ENCODE measurements around the gene SLBP. TPM values are rescaled to one million over a fixed set of nuclear protein-coding genes. Genes with fewer than 3 reads are reported as not detected.

Gene SLBP
- total RNA-seq, 1 donor from 2014 or later = 48.8 TPM

DNA sequence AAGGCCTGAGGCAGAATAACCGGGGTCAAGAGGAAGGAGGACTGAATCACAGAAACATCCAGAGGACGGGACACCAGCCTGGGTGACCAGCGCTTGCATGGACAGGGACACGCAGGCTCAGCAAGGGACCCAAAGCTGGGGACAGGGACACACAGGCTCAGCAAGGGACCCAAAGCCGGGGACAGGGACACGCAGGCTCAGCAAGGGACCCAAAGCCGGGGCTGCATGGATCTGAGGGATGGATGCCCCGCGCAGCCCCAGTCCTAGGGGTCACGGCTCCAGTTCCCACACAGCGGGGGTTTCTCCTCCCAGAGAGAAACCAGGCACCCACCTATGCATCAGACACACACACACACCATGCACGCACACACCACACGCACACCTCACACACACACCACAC, 60.5 kb downstream of the SLBP start:
- DNase-seq = no peak

DNA sequence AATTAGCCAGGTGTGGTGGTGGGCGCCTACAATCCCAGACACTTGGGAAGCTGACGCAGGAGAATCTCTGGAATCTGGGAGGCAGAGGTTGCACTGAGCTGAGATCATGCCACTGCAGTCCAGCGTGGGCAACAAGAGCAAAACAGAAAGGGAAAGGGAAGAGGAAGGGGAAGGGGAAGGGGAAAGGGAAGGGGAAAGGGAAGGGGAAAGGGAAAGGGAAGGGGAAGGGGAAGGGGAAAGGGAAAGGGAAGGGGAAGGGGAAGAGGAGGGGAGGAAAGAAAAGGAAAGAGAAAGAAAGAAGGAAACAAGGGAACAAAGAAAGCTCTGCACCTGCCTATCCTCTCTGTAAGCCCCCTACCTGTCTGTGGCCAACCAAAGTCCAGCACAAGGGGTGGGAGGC, 63.2 kb downstream of the SLBP start:
- no peak for DNase-seq

DNA sequence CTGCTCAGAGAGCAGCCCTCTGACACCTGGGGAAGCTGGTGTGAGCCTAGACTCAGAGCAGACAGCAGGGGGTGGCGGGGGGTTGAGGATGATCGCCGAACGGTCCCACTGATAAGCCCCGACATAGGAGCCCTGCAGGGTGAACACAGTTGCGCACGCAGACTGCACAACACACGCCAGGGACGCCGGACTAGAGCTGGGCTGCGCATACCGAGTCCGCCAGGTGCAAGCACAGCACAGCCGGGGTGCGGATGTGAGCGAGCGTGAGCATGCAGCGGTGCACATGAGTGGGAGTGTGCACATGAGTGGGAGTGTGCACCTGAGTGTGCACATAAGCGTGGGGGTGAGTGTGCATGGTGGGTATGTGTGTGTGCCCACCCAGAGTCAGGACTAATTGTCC, 64.7 kb downstream of the SLBP start:
- DNase-seq = no peak

DNA sequence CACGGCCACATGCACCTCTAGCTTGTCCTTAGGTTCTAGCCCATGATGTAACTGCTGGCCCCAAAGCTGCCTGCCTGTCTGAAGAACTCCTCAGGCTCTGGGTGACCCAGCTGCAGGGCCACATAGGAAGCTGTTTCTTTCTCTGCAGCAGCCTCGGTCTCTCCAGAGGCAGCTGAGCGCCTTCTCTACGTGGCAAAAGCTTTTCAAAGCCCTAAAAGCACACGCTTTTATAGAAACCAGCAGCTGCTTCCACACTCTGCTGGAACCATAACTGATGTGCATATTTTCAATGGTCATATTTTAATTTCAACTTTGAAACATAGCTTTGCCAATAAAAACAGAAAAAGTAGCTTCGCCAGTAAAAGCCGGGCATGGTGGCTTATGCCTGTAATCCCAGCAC, 65.4 kb downstream of the SLBP start:
- DNase-seq = no peak

DNA sequence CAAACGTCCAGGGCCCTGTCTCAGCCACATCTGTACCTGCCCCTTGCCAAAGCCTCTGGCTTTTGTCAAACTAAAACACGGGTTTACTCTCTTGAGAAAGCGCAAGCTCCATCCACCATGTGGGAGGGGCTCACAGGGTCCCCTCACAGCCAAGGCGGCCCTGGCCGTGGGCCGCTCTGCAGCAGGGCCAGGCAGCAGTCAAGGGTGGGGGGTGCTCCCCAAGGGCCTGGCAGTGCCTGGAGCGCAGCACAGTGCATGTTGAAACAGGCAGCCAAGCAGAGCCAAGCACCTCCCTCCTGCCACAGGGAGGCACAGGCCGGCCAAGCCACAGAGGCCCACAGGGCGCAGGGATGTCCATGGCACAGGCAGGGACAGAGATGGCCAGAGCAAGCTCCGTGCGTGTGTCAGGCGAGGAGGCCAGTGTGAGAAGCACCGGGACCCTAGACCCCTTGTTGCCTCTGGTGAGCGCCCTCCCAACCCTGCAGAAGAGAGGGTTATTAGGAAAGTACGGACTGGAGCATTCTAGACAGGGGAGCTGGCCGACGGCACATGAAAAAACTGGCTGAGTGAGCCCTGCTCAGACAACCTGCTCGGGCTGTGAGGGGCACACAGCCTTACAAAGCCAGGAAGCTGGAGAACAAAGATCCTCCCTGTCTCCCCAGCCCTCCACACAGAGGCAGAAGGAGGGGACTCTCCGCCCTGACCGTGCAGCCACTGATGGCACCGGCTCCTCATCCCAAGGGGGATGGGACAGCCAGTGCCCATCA, 67.0 kb downstream of the SLBP start:
- peak; percentile 76 for DNase-seq

DNA sequence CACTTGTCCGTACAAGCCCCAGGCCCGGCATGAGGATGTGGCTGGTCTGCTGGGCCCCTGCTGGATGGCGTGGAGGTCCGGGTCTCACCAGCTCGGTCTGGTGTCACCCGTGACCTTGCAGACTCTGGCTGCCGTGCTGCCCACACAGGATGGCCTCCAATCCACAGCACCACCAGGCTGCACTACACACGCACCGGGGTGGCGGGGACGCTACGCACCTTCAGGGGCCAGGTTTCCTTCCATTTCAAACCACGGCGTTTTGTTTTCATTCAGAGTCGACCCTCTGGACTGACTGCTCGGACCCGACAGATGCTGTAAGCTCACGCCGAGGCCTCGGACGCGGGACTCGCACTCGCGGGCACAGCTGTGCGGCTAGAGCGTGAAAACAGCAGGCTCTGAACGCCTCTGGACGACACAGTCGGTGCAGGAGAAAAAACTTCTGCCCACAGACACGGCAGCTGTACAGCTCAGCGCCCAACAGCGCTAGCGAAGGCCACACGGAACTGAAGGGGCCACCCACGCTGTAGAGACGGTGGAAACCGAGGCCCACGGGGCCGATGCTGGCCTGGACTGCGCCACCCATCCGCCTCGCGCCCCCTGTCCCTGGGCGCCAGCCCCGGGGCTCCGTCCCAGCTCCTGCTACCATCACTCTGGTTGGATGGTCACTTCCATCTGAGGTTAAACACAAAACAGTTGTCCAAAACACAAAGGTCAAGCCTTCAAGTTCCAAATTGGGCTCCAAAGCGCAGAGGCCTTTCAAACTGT, 68.0 kb downstream of the SLBP start:
- no peak for DNase-seq

Small RNA genes lying within 50 kb of the gene (small RNA-seq; reads per million reads assigned to genes)
- not detected for gene RF00019

Other genes starting within 250 kb of the SLBP start
- 0.78 TPM for gene FAM53A, start 28.0 kb downstream of the SLBP start, total RNA-seq
- gene TMEM129, start 9.0 kb upstream of the SLBP start, total RNA-seq = 12.8 TPM
- gene TACC3, start 9.2 kb upstream of the SLBP start, total RNA-seq = 1.6 TPM
- gene FGFR3, start 81.0 kb upstream of the SLBP start, total RNA-seq = 14.7 TPM
- 92.3 TPM for gene LETM1, start 143.8 kb upstream of the SLBP start, total RNA-seq
- gene NSD2, start 159.1 kb upstream of the SLBP start, total RNA-seq = 105 TPM

Measured in occipital lobe (tissue), 3 donors.